ENCODE results near the gene CDH18.

CDH18 gene

GRCh38 chr5:19568004-19568403 is 420.0 kb downstream of the CDH18 start:
- no peak for TF ChIP-seq CTCF (conservative IDR thresholded peaks at IDR 0.05; ENCODE audit: low read length)
- DNase-seq (ENCODE audit: low read depth): no peak
- H3K4me3 ChIP-seq (ENCODE audit: low read length): no peak overlapping the region

- no peak for DNase-seq (ENCODE audit: low read depth)
- TF ChIP-seq CTCF (conservative IDR thresholded peaks at IDR 0.05; ENCODE audit: low read length): no peak
- H3K4me3 ChIP-seq (ENCODE audit: low read length): no peak overlapping the region
Observed at GRCh38 chr5:19565466-19565865, 422.5 kb downstream of the CDH18 start.

- no peak overlapping the region for H3K4me3 ChIP-seq (ENCODE audit: low read length)
- TF ChIP-seq CTCF (conservative IDR thresholded peaks at IDR 0.05; ENCODE audit: low read length): no peak
- DNase-seq (ENCODE audit: low read depth): no peak
Observed at GRCh38 chr5:19564036-19564435, 424.0 kb downstream of the CDH18 start.

GRCh38 chr5:19555876-19556275 is 432.1 kb downstream of the CDH18 start:
- TF ChIP-seq CTCF (conservative IDR thresholded peaks at IDR 0.05; ENCODE audit: low read length): no peak
- DNase-seq (ENCODE audit: low read depth): no peak
- H3K4me3 ChIP-seq (ENCODE audit: low read length): no peak overlapping the region

- no peak for TF ChIP-seq CTCF (conservative IDR thresholded peaks at IDR 0.05; ENCODE audit: low read length)
- DNase-seq (ENCODE audit: low read depth): no peak
Observed at GRCh38 chr5:19555436-19555835, 432.6 kb downstream of the CDH18 start.

GRCh38 chr5:19554524-19554923 is 433.5 kb downstream of the CDH18 start:
- TF ChIP-seq CTCF (conservative IDR thresholded peaks at IDR 0.05; ENCODE audit: low read length): no peak
- no peak overlapping the region for H3K4me3 ChIP-seq (ENCODE audit: low read length)
- DNase-seq (ENCODE audit: low read depth): no peak

More at GRCh38 chr5:19555436-19555835, 432.6 kb downstream of the CDH18 start:
- no peak overlapping the region for H3K4me3 ChIP-seq (ENCODE audit: low read length)

GRCh38 chr5:19547640-19548039 is 440.4 kb downstream of the CDH18 start:
- no peak for DNase-seq (ENCODE audit: low read depth)
- H3K4me3 ChIP-seq (ENCODE audit: low read length): no peak overlapping the region
- no peak for TF ChIP-seq CTCF (conservative IDR thresholded peaks at IDR 0.05; ENCODE audit: low read length)

All from AG10803 (cell line).